GM15510 (cell line): ENCODE data around the gene SELENOO.

Source experiments
- POLR2A ChIP-seq: IDR thresholded peaks from 3 replicates; pipeline ENCODE4 v1.6.1; 2011; ENCODE audit warnings: borderline replicate concordance; ENCODE audit not compliant: insufficient read length; ENCODE audit errors: extremely low read depth

SELENOO gene

DNA sequence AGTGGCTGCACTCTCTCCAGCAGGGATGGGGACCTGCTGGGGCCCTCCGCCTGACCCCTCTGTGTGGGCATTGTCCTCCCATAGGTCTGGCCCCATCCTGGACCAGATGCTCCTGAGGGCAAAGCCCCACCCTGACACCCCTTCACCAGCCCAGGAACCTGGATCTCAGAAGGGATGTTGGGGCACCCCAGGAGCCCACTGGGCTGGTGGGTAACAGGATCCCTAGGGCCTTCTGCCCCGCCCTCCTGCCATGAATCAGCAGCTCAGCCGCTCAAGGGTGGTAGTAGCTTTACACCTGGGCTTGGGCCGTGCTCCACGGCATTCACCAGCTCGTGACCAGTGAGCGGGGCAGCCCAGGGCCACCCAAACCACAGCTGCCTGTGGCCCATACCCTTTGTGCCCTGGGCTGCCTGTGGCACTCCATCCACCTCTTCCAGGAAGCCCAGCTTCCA lies 61.7 kb downstream of the SELENOO start:
- TF ChIP-seq POLR2A = no peak

DNA sequence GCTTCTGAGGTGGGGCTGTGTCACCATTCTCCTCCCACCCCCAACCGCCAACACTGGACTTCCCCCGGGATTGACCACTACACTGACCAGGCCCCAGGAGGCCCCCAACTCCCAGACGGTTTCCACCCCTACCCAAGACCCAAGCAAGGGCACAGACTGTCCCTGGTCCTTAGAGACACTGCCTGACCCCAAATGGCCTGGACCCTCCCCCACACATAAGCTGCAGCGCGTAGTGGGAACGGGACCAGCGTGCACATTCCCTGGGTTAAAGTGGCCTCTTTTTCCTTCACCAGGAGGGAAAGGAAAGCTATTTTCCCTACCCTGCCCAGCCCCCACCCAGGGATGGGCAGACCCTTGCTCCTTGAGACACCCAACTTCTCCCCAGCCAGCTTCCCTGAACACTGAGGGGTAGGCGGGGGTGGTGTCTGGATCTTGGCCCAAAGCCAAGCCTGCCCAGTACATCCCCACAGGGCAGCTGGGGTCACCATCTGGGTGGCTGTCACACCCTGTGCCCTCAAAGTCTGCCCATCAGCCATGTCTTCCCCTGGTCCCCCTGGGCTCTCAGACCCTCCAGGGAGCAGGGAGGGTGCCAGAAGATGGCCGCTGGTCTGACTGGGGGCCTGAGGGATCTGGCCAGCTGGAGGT lies 62.3 kb downstream of the SELENOO start:
- no peak for TF ChIP-seq POLR2A

DNA sequence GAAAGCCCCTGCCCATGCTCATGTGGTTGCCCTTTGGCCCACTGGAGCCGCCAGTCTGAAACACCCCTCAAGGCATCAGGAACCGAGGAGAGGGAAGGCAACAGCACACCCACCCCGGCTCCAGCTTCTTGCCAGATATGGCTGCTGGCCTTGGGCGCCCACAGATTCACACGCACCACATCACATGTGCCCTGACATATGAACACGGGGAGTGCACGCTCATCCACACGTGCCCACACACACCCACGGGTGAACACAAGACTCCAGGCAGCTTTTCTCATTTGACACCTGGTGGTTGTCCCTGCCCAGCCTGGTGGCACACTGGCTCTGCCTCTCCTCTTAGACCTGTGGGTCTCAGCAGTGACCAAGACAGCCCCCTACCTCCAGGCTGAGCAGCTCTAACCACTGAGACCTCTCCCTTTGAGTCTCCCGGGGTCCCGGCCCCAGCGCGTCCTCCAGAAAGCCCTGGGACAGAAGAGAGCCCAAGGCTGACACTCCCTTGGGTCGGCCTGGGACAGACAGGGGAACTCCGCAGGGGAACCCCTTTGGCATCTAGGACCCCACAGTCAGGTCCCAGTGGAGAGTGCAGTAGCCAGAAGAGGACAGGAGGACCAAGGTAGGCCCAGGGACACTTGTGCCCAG lies 63.4 kb downstream of the SELENOO start:
- TF ChIP-seq POLR2A = no peak

- no peak for TF ChIP-seq POLR2A
Observed at GRCh38 chr22:50264946-50265669, 64.3 kb downstream of the SELENOO start.

DNA sequence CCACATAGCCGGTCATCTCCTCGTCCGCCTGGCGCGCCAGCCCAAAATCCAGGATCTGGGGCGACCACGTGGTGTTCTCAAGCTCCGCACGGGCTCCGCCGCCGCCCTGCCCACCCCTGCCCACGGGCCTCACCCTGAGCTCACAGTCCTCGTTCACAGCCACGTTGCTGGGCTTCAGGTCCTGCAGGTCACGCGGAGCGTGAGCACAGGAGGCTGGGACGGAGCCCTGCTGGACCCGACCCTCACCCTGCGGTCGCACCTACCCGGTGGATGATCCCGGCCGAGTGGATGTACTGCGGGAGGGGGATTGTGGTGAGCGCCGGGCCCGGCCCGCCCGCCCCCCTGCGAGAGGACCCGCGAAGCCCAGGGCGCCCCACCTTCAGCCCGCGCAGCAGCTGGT lies 66.2 kb downstream of the SELENOO start:
- no peak for TF ChIP-seq POLR2A
